RCC 7860 (cell line): ENCODE data around the gene C1orf122.

Experiments used
- DNase-seq: peaks from one replicate; pipeline ENCODE4 v3.0.0-alpha.2; 2015; ENCODE audit warnings: low spot score
- FAIRE-seq: peaks from 2 replicates; lab custom pipeline; 2012; peaks lifted over from hg19 to GRCh38; lab: Jason Lieb, UNC

Gene C1orf122

DNA sequence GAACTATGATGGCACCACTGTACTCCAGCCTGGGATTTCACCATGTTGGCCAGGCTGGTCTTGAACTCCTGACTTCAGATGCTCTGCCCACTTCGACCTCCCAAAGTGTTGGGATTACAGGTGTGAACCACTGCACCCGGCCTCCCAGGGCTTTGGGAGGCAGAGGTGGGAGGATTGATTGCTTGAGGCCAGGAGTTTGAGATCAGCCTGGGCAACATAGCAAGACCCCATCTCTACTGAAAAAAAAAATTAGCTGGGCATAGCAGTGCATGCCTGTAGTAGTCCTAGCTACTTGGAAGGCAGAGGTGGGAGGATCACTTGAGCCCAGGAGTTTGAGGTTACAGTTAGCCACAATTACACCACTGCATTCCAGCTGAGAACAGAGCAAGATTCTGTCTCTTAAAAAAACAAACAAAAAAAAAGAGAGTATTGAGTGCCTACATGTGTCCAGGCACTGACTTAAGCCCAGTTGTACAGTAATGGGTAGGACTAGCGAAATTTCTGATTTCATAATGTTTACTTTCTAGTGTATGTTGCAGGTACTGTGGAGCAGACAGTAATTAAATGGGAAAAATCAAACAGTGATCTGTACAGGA, 9.7 kb upstream of the C1orf122 start:
- FAIRE-seq (no peak), DNase-seq (no peak)

GRCh38 chr1:37802439-37802838, 5.2 kb upstream of the C1orf122 start:
- DNase-seq, result no peak
- no peak for FAIRE-seq

- FAIRE-seq (no peak), DNase-seq (no peak)
Measured at GRCh38 chr1:37807220-37807554, 403 bp upstream of the C1orf122 start.

- FAIRE-seq (no peak), DNase-seq (peak; percentile 56)
Measured at GRCh38 chr1:37808369-37809319, 1.1 kb downstream of the C1orf122 start.

- FAIRE-seq, result no peak
- DNase-seq, result no peak
Measured at GRCh38 chr1:37809942-37810341, 2.4 kb downstream of the C1orf122 start.

DNA sequence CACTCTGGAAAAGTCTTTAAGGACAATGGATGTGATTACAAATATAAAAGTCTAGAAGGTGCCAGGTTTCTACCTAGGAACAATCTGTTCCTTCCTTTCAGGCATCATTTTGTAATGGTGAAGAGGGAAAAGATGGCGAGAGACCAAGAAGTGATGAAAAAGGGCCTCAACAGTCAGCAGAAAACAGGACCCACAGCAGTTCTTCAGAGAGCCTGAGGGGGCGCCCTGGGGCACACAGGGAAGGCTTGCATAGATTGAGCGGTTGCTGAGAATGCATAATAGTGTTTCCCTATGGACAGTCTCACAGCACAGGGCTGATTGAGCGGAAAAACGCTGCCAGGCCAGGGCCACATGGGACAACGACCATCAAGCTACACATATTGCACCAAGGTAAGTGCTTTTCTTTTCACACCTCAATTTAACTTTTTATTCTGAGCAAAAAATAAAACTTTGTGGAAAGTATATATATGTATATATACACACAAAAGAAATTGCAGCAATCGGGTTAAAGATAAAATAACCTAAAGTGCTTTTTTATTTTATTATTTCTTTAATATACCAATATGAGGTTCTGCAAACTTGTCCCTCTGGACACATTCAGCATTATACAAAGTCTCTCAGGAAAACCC, 3.6 kb downstream of the C1orf122 start:
- FAIRE-seq, result peak; percentile 45

DNA sequence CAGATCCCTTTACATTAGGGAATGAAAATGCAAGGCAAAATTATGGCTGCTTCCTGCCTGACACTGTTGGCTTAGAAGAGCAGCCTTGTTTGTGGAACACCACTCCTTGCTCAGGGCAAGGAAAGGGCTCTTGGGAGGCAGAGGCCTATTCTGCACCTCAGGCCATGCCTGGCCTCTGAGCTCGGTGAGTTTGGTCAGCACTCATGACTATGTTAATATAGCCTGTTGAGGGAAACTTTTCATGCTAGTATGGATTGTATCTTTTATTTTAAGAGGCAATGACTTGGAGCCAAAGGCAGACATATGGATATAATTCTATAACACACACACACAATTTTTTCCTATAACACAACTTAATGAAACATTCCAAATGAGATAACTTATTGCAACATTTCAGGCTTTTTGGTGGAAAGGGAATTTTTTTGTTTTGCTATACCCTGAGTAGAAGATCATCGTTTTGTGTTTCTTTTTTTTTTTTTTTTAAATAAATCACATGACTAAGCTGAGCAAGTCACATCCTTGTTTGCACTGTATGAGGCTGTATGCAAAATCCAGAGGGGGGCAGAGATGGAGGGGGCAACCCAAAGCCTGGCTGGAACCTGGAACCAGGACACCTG, 6.0 kb downstream of the C1orf122 start:
- DNase-seq, result no peak
- no peak for FAIRE-seq

More for the DNA sequence above, 3.6 kb downstream of the C1orf122 start:
- peak; percentile 58 for DNase-seq

GRCh38 chr1:37814252-37814651, 6.7 kb downstream of the C1orf122 start:
- DNase-seq (no peak), FAIRE-seq (no peak)

- DNase-seq, result no peak
- no peak for FAIRE-seq
Measured at GRCh38 chr1:37817481-37817880, 9.9 kb downstream of the C1orf122 start.

DNA sequence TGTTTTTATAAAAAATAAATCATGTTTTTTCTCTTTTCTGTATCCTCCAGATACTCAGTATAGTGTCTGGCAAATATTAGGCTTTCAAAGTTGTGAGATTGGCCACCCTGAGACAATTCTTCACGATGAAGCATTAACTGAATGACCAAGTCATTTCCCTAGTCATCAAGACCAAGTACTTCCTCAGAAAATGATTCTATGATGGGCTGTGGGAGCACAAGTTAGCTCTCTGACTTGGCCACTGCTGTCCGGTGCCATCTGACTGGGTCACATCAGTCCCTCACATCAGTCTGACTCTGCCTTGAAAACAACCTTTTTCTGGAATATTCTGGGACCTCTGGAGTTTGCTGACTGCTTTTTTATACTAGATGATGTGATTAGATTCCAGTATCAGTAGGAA, 13.9 kb downstream of the C1orf122 start:
- no peak for DNase-seq
- FAIRE-seq, result no peak

DNA sequence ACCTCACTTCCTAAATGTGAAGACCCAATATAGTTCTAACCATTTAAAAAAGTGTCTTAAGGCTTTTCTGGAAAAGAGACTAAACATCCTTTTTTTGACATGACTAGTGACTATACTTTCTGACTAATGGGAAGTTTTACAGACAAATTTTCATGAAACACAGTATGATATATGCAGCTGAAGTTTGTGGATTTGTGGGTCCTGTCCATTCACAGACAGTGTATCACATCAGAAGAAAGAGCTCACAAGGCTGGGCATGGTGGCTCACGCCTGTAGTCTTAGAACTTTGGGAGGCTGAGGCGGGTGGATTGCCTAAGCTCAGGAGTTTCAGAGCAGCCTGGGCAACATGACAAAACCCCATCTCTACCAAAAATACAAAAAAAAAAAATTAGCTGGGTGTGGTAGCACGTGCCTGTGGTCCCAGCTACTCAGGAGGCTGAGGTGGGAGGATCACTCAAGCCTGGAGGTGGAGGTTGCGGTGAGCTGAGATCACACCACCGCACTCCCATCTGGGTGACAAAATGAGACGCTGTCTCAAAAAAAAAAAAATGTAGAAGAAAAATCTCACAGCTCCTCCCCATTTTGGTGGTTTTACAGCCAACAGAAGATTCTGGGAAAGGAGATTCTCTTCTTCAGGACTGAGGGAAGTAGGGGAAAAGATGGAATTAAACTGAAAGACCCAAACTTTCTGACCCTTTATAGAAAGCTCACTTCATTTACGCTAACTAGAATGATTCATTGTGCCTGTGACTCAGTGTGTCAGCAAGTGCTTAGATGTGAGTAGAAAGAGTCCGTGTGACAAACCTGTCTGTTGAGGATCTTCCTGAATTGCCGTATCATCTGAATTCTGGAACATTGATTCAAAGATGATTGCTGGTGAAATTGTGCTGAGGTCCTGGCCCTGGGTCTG, 15.6 kb downstream of the C1orf122 start:
- FAIRE-seq, result no peak

DNA sequence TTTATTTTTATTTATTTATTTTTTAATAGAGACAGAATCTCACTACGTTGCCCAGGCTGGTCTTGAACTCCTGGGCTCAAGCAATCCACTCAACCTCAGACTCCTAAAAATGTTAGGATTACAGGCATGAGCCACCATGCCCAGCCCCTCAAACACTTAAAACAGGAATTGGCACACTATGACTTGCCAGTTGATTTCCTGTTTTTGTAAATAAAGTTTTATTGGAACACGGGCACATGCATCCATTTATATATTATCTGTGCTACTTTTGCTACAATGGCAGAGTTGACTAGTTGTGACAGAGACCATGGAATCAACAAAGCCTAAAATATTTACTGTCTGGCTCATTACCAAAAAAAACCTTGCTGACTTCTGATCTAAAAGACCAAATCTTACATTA, 16.4 kb downstream of the C1orf122 start:
- FAIRE-seq (no peak), DNase-seq (no peak)

More for the DNA sequence above, 15.6 kb downstream of the C1orf122 start:
- DNase-seq, result peak; percentile 17

GRCh38 chr1:37825506-37825905, 17.9 kb downstream of the C1orf122 start:
- DNase-seq (no peak), FAIRE-seq (no peak)

GRCh38 chr1:37828410-37829074, 21.0 kb downstream of the C1orf122 start:
- DNase-seq, result no peak
- FAIRE-seq, result no peak

DNA sequence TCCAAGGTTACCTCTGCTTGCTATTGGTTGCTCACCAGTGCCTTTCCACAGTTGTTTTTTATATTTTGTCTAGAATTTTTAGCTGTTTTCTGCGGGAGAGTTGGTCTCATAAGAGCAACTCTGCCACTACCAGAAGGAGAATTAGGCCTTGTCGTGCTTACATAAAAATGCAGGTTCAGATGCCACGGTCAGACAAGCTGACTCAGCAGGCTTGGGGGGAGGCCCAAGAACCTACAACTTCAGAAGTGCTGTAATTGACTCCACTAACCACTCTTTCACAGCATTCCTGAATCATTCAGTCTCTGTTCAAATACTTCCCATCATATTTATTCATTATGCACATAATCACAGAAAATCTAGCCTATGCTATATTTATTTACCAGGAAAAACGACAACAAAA, 23.5 kb downstream of the C1orf122 start:
- FAIRE-seq, result no peak
- DNase-seq, result no peak

GRCh38 chr1:37831809-37832208, 24.2 kb downstream of the C1orf122 start:
- FAIRE-seq (no peak), DNase-seq (no peak)

GRCh38 chr1:37836788-37837187, 29.2 kb downstream of the C1orf122 start:
- no peak for FAIRE-seq
- DNase-seq, result no peak

- DNase-seq (no peak), FAIRE-seq (no peak)
Measured at GRCh38 chr1:37839676-37840075, 32.1 kb downstream of the C1orf122 start.

DNA sequence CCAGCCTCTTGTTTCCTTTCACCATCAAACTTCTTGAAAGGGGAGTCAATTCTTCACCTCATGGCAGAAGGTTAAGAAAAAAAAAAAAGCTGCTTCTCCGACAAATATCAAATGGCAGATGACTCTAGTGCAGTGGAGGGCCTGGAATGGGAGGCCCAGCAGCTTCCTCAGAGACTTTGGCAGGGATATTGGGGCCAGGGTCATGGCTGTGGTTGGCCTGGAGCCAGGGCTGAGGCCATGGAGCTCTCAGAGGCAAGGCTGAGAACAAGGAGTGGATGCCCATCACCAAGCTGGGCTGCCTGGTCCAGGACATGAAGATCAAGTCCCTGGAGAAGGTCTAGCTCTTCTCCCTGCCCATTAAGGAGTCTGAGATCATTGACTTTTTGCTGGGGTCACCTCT, 33.1 kb downstream of the C1orf122 start:
- DNase-seq (no peak), FAIRE-seq (no peak)

DNA sequence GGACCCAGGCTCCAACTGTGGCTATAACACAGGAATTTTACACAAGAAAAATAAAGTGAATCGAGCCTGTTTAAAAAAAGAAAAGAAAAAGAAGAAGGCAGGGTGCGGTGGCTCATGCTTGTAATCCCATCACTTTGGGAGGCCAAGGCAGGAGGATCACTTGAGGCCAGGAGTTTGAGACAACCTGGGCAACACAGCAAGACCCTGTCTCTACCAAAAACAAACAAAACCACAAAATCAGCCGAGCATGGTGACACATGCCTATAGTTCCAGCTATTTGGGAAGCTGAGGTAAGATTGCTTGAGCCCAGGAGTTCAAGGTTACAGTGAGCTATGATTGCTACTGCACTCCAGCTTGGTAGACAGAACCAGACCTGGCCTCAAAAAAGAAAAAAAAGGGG, 34.1 kb downstream of the C1orf122 start:
- no peak for DNase-seq
- no peak for FAIRE-seq
